Muscle of leg (tissue), 11 donors: ENCODE data around the gene NSD1. TPM values are rescaled to one million over a fixed set of nuclear protein-coding genes. Genes with fewer than 3 reads are reported as not detected.

Source experiments
- DNase-seq: peaks from one replicate; pipeline ENCODE4 v3.0.0; 2013
- H3K27ac ChIP-seq: one replicate; pipeline ENCODE4 v1.5.1; 2013; ENCODE audit warnings: mild to moderate bottlenecking, low read length, control low read depth
- H3K27me3 ChIP-seq: one replicate; pipeline ENCODE4 v1.6.1; 2013; ENCODE audit warnings: low read length; ENCODE audit not compliant: control insufficient read depth, insufficient read depth
- H3K36me3 ChIP-seq: one replicate; pipeline ENCODE4 v1.6.1; 2013; ENCODE audit warnings: low read length; ENCODE audit not compliant: control insufficient read depth, insufficient read depth
- H3K4me1 ChIP-seq: one replicate; pipeline ENCODE4 v1.6.1; 2013; ENCODE audit warnings: low read length; ENCODE audit not compliant: control insufficient read depth, insufficient read depth
- H3K4me3 ChIP-seq: one replicate; pipeline ENCODE4 v1.5.1; 2013; ENCODE audit warnings: low read length, control low read depth
- H3K9me3 ChIP-seq: replicated peaks from 2 replicates; pipeline ENCODE4 v1.6.1; 2013; ENCODE audit warnings: low read depth, low read length; ENCODE audit not compliant: control insufficient read depth
- WGBS: methylation state at CpG from one replicate; pipeline ENCODE4 v1.1.5; 2013; ENCODE audit warnings: missing lambda C conversion rate; ENCODE audit not compliant: insufficient coverage; 5-methylcytosine and 5-hydroxymethylcytosine counted together
- polyA plus RNA-seq, 8 donors: library from polyadenylated mRNA; unstranded; fragments of 120-200 nt; gene quantifications; one replicate each; pipeline versions ENCODE4 v1.2.1 to v1.2.3, GENCODE V29; 2013; ENCODE audit warnings: inconsistent platforms in 1 of 8, low replicate concordance in 1 of 8; ENCODE audit not compliant: insufficient read length in 8 of 8, insufficient read depth in 1 of 8
- total RNA-seq: library from RNA; stranded (reverse); fragments of 120-200 nt; gene quantifications from one replicate; pipeline ENCODE4 v1.2.4, GENCODE V29; 2013

NSD1 gene
- total and polyA plus RNA-seq, 9 donors: 28.2 to 63.6 (median 43.6) TPM

DNA sequence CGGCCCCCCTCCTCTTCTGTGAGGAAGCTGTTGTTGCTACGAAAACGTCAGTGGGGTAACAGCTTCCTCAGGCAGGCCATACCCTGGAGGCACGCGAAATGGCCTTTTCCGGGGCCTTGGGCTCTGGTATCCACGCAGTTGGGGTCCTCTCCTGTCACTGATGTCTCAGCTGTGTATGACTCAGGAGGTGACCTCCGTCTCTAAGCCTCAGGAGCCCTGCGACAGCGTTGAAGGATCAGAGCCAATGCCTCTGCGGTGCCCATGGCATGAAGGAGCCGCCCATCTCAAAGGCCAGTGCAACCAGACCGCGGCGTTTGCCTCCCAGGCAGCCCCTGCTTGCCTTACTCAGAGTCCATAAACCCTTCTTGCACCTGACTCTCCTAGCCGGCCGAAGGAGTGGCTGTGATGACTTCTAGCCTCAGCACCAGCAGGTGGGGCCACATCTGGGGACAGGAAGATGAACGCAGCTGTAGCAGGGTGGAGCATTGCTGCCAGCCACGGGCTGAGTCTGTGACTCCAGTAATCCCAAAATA, 179.1 kb downstream of the NSD1 start:
- Histone ChIP-seq H3K4me3 (peak overlapping the region; percentile 37), H3K27ac (peak overlapping the region; percentile 55), H3K27me3 (no peaks in the 10 kb centered on the region), H3K36me3 (peaks cover 20% of the 10 kb centered on the region), H3K9me3 (no peaks in the 10 kb centered on the region), H3K4me1 (peaks cover 44% of the 10 kb centered on the region)
- 3% methylated on average over 17 of the region's 19 CpGs for WGBS
- peak; percentile 62 for DNase-seq

DNA sequence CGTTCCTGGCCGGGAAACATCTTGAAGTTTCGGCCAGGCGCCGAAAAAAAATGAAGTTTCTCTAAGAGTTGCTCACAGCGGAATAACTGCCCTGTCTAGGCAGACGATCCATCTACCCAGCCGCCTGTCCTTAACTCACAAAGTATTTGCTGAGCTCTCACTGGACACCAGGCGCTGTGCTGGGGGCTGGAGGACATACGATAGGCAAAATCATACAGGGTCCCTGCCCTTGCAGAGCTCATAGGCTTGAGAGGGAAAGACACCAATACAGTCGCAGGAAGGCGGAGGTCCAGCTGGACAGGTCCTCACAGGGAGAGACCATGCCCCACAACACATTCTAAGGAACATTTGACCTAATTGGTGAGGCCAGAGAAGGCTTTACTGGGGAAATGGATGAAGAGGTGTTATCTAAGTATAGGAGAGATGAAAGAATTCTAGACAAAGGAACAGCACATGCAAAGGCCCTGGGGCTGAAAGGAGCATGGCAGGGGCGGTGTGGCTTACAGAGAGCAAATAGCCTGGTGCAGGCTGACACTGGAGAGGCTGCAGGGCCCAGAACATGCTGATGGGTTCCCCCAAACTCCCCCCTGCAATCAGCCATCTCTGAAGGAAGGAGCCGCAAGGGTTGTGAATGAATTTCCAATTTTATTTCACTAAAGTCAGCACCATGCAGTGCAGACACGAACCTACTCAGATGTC, 180.1 kb downstream of the NSD1 start:
- no peaks in the 10 kb centered on the region for H3K9me3 ChIP-seq
- WGBS: 85% methylated on average over 9 of the region's 15 CpGs
- H3K27ac ChIP-seq: no peak overlapping the region
- DNase-seq: no peak
- peaks cover 16% of the 10 kb centered on the region for H3K36me3 ChIP-seq
- H3K4me1 ChIP-seq: peaks cover 39% of the 10 kb centered on the region
- no peak overlapping the region for H3K4me3 ChIP-seq
- no peaks in the 10 kb centered on the region for H3K27me3 ChIP-seq

DNA sequence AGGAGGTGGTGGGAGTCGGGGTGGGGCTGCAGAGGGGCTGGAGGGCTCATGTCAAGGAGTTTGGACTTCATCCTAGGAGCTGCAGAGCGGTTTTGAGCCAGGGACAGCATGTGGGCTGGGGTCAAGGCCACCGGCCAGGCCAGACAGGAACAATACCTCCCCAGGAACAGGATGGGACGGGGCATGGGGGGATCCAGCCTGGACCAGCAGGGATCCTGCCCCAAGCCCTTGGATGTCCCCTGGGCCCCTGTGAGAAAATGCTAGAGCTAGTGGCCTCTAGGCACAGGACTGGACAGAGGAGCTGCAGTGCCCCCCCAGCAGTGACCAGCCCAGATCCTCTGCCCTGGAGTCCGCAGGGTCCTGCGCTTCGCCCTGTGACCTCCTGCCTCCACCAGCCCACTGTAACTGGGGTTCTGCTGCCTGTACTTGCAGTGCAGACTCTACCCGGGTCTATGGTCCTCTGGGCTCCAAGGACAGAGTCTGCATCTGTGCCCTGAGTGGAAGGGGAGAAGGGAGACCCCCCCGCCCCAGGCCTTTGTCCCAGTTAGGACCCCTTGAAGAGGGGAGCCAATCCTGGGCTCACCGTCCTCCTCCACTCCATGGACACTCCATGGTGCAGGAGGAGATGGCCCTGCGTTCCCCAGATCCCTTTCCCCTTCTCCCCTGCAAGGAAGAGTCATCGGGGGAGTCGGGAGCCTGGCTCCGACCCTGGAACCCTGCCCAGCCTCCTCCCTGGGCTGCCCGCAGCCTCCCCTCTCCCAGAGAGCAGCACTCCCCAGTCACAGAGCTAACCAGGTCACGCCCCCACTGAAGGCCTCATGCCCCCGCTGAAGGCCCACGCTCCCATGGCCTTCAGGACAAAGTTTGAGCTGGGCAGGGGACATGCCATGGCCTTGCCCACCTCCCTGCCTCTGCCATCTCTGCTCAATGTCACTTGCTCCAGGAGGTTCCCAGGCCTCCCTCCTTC, 181.1 kb downstream of the NSD1 start:
- H3K27ac ChIP-seq: no peak overlapping the region
- no peaks in the 10 kb centered on the region for H3K27me3 ChIP-seq
- H3K4me1 ChIP-seq: peaks cover 29% of the 10 kb centered on the region
- no peak overlapping the region for H3K4me3 ChIP-seq
- peaks cover 7% of the 10 kb centered on the region for H3K36me3 ChIP-seq
- DNase-seq: no peak
- no peaks in the 10 kb centered on the region for H3K9me3 ChIP-seq
- 76% methylated on average over 12 of the region's 18 CpGs for WGBS

DNA sequence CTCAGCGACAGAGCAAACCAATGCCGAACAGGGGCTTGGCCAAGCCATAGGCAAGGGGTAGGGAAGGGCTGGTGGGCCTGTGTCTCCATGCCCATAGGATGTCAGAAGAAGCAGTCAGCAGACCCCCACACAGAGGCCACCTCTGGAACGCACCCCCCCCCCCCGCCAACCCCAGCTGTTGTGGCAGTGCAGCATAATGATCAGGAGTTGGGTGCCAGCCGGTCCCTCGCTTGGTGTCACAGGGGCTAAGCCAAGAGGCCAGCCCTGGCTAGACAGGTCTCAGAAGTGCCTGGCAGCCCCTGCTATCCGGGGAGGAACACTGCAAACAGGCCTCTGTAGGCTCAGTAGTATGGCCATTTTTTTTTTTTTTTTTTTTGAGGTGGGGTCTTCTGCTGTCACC, 181.8 kb downstream of the NSD1 start:
- no peak for DNase-seq
- peaks cover 3% of the 10 kb centered on the region for H3K36me3 ChIP-seq
- H3K9me3 ChIP-seq: no peaks in the 10 kb centered on the region
- H3K27ac ChIP-seq: no peak overlapping the region
- no peak overlapping the region for H3K4me3 ChIP-seq
- WGBS: 92% methylated on average over 2 of the region's 7 CpGs
- no peaks in the 10 kb centered on the region for H3K27me3 ChIP-seq
- H3K4me1 ChIP-seq: peaks cover 22% of the 10 kb centered on the region

DNA sequence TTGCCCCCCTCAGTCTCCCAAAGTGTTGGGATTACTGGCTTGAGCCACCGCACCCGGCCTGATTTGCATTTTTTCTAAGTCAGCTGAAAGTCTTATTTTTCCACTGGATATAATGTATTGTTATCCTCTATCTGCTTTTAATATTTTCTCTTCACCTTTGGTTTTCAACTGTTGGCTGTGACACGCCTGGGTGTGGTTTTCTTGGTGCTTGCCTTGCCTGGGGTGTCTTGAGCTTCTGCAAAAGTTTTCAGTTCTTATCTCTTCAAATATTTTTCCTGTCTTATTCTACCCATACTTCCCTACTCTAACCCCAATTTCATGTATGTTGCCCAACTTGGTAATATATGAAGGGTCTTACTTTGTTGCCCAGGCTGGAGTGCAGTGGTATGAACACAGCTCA, 182.4 kb downstream of the NSD1 start:
- no CpG with 5 or more reads among the region's 3 CpGs for WGBS
- no peaks in the 10 kb centered on the region for H3K9me3 ChIP-seq
- H3K4me3 ChIP-seq: no peak overlapping the region
- no peak overlapping the region for H3K27ac ChIP-seq
- DNase-seq: no peak
- no peaks in the 10 kb centered on the region for H3K36me3 ChIP-seq
- no peaks in the 10 kb centered on the region for H3K27me3 ChIP-seq
- peaks cover 16% of the 10 kb centered on the region for H3K4me1 ChIP-seq

DNA sequence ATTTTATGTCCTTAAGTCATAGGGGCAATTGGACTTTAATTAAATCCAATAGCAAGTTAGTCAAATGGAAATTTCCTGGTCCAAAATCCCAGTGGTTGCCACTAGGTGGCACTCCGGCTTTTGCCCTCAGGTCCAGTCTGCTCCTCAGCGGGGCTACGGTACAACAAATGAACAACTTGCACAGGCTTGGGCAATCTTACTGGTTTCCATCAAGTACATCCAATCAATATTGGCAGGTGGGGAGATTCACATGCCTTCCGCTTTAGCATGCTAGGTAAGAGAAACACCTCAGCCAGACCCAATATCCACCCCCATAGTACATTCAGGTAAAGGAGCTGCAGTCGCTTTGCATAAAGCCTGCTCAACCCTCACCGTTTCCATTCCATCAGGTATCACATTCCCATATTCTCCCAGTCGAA, 184.4 kb downstream of the NSD1 start:
- no peak overlapping the region for H3K27ac ChIP-seq
- no peak overlapping the region for H3K4me3 ChIP-seq
- peak; percentile 77 for DNase-seq
- H3K36me3 ChIP-seq: no peaks in the 10 kb centered on the region
- no peaks in the 10 kb centered on the region for H3K9me3 ChIP-seq
- H3K4me1 ChIP-seq: peaks cover 2% of the 10 kb centered on the region
- WGBS: 31% methylated on average over 5 of the region's 7 CpGs
- H3K27me3 ChIP-seq: no peaks in the 10 kb centered on the region

DNA sequence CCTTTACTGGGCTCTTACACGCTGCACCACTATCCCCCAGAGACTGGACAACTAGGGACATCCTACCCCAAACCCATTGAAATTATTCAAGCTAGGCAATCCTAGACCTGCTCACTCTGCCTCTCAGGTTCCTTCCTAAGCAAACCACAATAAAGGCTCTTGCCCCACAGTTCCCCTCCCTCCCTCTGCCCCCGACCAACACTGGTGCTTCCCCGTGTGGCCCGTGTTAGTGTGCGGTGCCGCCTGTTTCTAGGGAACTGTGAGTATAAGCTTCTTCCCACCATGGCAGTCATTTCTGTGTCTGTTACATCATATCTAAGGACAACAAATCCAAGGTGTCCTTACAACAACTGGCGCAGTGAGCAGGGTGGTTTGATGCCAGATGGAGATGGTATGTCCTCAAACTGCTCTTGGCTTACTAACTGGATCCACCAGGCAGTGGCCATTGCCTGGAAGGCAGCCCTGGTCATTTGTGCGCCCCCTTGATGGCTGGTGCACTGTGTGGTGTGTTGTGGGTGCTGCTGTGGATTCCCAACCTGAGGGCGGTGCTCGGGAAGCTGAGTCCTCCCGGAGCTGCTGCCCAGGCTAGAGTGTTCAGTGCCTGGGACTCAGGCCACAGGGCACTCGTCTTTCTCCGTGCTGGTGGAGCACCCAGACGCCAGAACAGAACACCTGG, 186.5 kb downstream of the NSD1 start:
- WGBS: 92% methylated on average over 9 of the region's 14 CpGs
- H3K4me3 ChIP-seq: no peak overlapping the region
- H3K36me3 ChIP-seq: no peaks in the 10 kb centered on the region
- H3K4me1 ChIP-seq: no peaks in the 10 kb centered on the region
- no peaks in the 10 kb centered on the region for H3K9me3 ChIP-seq
- no peaks in the 10 kb centered on the region for H3K27me3 ChIP-seq
- no peak overlapping the region for H3K27ac ChIP-seq
- DNase-seq: no peak

DNA sequence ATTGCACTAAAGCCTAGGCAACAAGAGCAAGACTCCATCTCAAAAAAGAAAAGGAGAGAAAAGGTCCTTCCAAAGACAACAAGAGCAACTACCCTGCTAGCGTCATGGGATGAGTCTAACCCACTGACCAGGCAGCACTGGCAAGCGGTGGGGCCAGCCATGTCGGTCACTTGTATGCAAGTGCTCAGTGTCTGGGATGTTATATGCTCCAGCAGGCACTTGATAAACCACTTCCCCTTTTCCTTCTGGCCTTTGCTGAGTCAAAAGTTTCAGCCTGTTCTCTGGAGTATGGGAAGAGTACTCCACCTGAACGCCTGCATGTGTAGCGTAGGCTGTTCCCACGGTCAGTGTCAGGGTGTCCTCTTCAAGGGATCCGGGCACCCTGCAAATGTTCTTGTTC, 187.3 kb downstream of the NSD1 start:
- WGBS: 80% methylated on average over 3 of the region's 7 CpGs
- no peaks in the 10 kb centered on the region for H3K4me1 ChIP-seq
- no peaks in the 10 kb centered on the region for H3K27me3 ChIP-seq
- no peaks in the 10 kb centered on the region for H3K36me3 ChIP-seq
- no peak overlapping the region for H3K27ac ChIP-seq
- no peaks in the 10 kb centered on the region for H3K9me3 ChIP-seq
- H3K4me3 ChIP-seq: no peak overlapping the region
- no peak for DNase-seq

DNA sequence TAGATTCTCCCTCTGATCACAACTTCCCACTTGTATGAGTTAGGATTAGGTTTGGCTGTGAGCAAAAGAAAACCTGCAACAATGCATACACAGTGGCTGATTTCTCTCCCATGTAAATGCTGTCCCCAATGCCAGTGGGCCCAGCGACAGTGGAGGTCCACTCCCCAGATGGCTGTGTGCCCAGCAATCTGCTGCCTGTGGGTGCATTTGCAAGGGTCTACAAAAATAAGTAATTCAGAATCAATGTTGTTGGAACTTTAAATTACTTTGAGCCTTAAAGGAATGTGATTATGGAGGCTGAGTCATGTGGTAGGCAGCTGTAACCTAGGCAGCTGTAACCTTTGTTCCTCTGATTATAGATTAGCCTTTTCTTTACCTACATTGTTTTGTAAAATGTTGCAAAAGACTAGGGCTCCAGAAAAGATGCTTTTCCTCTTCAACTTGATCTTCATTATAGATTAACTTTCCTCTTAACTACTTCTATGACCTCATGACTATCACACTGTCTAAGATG, 192.4 kb downstream of the NSD1 start:
- peaks cover 11% of the 10 kb centered on the region for H3K36me3 ChIP-seq
- no peak for DNase-seq
- H3K9me3 ChIP-seq: no peaks in the 10 kb centered on the region
- no peaks in the 10 kb centered on the region for H3K4me1 ChIP-seq
- no peaks in the 10 kb centered on the region for H3K27me3 ChIP-seq
- no peak overlapping the region for H3K4me3 ChIP-seq
- no peak overlapping the region for H3K27ac ChIP-seq
- 67% methylated on average over 1 of the region's 1 CpG for WGBS
